ENCODE results near the gene EHBP1.

Gene EHBP1

GRCh38 chr2:62774555-62775366, 69.2 kb downstream of the EHBP1 start:
- Mint-ChIP-seq H3K36me3 (peaks cover 6% of the 10 kb centered on the region), H3K27me3 (no peaks in the 10 kb centered on the region), H3K4me3 (no peak overlapping the region), H3K27ac (no peak overlapping the region), H3K9me3 (no peaks in the 10 kb centered on the region), H3K4me1 (peaks cover 7% of the 10 kb centered on the region)

- H3K4me3 Mint-ChIP-seq, result no peak overlapping the region
- peaks cover 7% of the 10 kb centered on the region for H3K4me1 Mint-ChIP-seq
- no peak overlapping the region for H3K27ac Mint-ChIP-seq
- no peaks in the 10 kb centered on the region for H3K27me3 Mint-ChIP-seq
- peaks cover 4% of the 10 kb centered on the region for H3K36me3 Mint-ChIP-seq
- no peaks in the 10 kb centered on the region for H3K9me3 Mint-ChIP-seq
These were observed 69.8 kb downstream of the EHBP1 start for GRCh38 chr2:62775367-62775668.

- Mint-ChIP-seq H3K4me1 (no peaks in the 10 kb centered on the region), H3K27me3 (no peaks in the 10 kb centered on the region), H3K9me3 (no peaks in the 10 kb centered on the region), H3K36me3 (peaks cover 9% of the 10 kb centered on the region), H3K27ac (no peak overlapping the region), H3K4me3 (no peak overlapping the region)
These were observed 78.2 kb downstream of the EHBP1 start for GRCh38 chr2:62783679-62784078.

GRCh38 chr2:62784341-62784740, 78.8 kb downstream of the EHBP1 start:
- H3K27me3 Mint-ChIP-seq, result no peaks in the 10 kb centered on the region
- H3K4me3 Mint-ChIP-seq, result no peak overlapping the region
- H3K27ac Mint-ChIP-seq, result no peak overlapping the region
- peaks cover 5% of the 10 kb centered on the region for H3K36me3 Mint-ChIP-seq
- H3K4me1 Mint-ChIP-seq, result no peaks in the 10 kb centered on the region
- no peaks in the 10 kb centered on the region for H3K9me3 Mint-ChIP-seq

GRCh38 chr2:62785216-62785615, 79.7 kb downstream of the EHBP1 start:
- H3K9me3 Mint-ChIP-seq, result no peaks in the 10 kb centered on the region
- no peak overlapping the region for H3K27ac Mint-ChIP-seq
- no peaks in the 10 kb centered on the region for H3K27me3 Mint-ChIP-seq
- H3K4me1 Mint-ChIP-seq, result no peaks in the 10 kb centered on the region
- H3K4me3 Mint-ChIP-seq, result no peak overlapping the region
- peaks cover 5% of the 10 kb centered on the region for H3K36me3 Mint-ChIP-seq

- no peaks in the 10 kb centered on the region for H3K4me1 Mint-ChIP-seq
- H3K27me3 Mint-ChIP-seq, result no peaks in the 10 kb centered on the region
- H3K4me3 Mint-ChIP-seq, result no peak overlapping the region
- H3K27ac Mint-ChIP-seq, result no peak overlapping the region
- peaks cover 5% of the 10 kb centered on the region for H3K36me3 Mint-ChIP-seq
- H3K9me3 Mint-ChIP-seq, result no peaks in the 10 kb centered on the region
These were observed 80.5 kb downstream of the EHBP1 start for GRCh38 chr2:62785810-62786597.

- Mint-ChIP-seq H3K4me1 (no peaks in the 10 kb centered on the region), H3K27ac (no peak overlapping the region), H3K9me3 (no peaks in the 10 kb centered on the region), H3K4me3 (no peak overlapping the region), H3K36me3 (peaks cover 6% of the 10 kb centered on the region), H3K27me3 (no peaks in the 10 kb centered on the region)
These were observed 81.9 kb downstream of the EHBP1 start for GRCh38 chr2:62787386-62787785.

GRCh38 chr2:62789518-62789917, 84.0 kb downstream of the EHBP1 start:
- no peaks in the 10 kb centered on the region for H3K27me3 Mint-ChIP-seq
- H3K9me3 Mint-ChIP-seq, result no peaks in the 10 kb centered on the region
- H3K4me1 Mint-ChIP-seq, result no peaks in the 10 kb centered on the region
- H3K36me3 Mint-ChIP-seq, result peaks cover 1% of the 10 kb centered on the region
- H3K4me3 Mint-ChIP-seq, result no peak overlapping the region
- H3K27ac Mint-ChIP-seq, result no peak overlapping the region

- H3K4me3 Mint-ChIP-seq, result no peak overlapping the region
- H3K4me1 Mint-ChIP-seq, result no peaks in the 10 kb centered on the region
- no peaks in the 10 kb centered on the region for H3K9me3 Mint-ChIP-seq
- H3K27me3 Mint-ChIP-seq, result no peaks in the 10 kb centered on the region
- H3K36me3 Mint-ChIP-seq, result peaks cover 1% of the 10 kb centered on the region
- no peak overlapping the region for H3K27ac Mint-ChIP-seq
These were observed 84.4 kb downstream of the EHBP1 start for GRCh38 chr2:62789918-62790317.

GRCh38 chr2:62792408-62792807, 86.9 kb downstream of the EHBP1 start:
- Mint-ChIP-seq H3K4me3 (no peak overlapping the region), H3K9me3 (no peaks in the 10 kb centered on the region)

GRCh38 chr2:62793213-62793612, 87.7 kb downstream of the EHBP1 start:
- H3K4me3 Mint-ChIP-seq, result no peak overlapping the region
- no peaks in the 10 kb centered on the region for H3K27me3 Mint-ChIP-seq
- no peak overlapping the region for H3K27ac Mint-ChIP-seq
- no peaks in the 10 kb centered on the region for H3K9me3 Mint-ChIP-seq
- peaks cover 3% of the 10 kb centered on the region for H3K36me3 Mint-ChIP-seq
- no peaks in the 10 kb centered on the region for H3K4me1 Mint-ChIP-seq

More at GRCh38 chr2:62792408-62792807, 86.9 kb downstream of the EHBP1 start:
- no peak overlapping the region for H3K27ac Mint-ChIP-seq
- H3K27me3 Mint-ChIP-seq, result no peaks in the 10 kb centered on the region
- peaks cover 1% of the 10 kb centered on the region for H3K36me3 Mint-ChIP-seq
- H3K4me1 Mint-ChIP-seq, result no peaks in the 10 kb centered on the region

GRCh38 chr2:62794791-62795190, 89.3 kb downstream of the EHBP1 start:
- Mint-ChIP-seq H3K27ac (no peak overlapping the region), H3K4me1 (peaks cover 7% of the 10 kb centered on the region), H3K36me3 (peaks cover 3% of the 10 kb centered on the region), H3K4me3 (no peak overlapping the region), H3K9me3 (no peaks in the 10 kb centered on the region), H3K27me3 (no peaks in the 10 kb centered on the region)

- no peak overlapping the region for H3K4me3 Mint-ChIP-seq
- H3K27me3 Mint-ChIP-seq, result no peaks in the 10 kb centered on the region
- H3K36me3 Mint-ChIP-seq, result peaks cover 3% of the 10 kb centered on the region
- H3K9me3 Mint-ChIP-seq, result no peaks in the 10 kb centered on the region
- no peak overlapping the region for H3K27ac Mint-ChIP-seq
- peaks cover 12% of the 10 kb centered on the region for H3K4me1 Mint-ChIP-seq
These were observed 89.8 kb downstream of the EHBP1 start for GRCh38 chr2:62795341-62795740.

- no peak overlapping the region for H3K27ac Mint-ChIP-seq
- no peaks in the 10 kb centered on the region for H3K9me3 Mint-ChIP-seq
- no peak overlapping the region for H3K4me3 Mint-ChIP-seq
- peaks cover 25% of the 10 kb centered on the region for H3K4me1 Mint-ChIP-seq
- peaks cover 2% of the 10 kb centered on the region for H3K36me3 Mint-ChIP-seq
- H3K27me3 Mint-ChIP-seq, result no peaks in the 10 kb centered on the region
These were observed 91.6 kb downstream of the EHBP1 start for GRCh38 chr2:62797107-62797506.

GRCh38 chr2:62800618-62801017, 95.1 kb downstream of the EHBP1 start:
- Mint-ChIP-seq H3K9me3 (no peaks in the 10 kb centered on the region), H3K27ac (no peak overlapping the region), H3K4me1 (peaks cover 27% of the 10 kb centered on the region), H3K27me3 (no peaks in the 10 kb centered on the region), H3K36me3 (peaks cover 8% of the 10 kb centered on the region), H3K4me3 (no peak overlapping the region)

- H3K4me1 Mint-ChIP-seq, result peaks cover 27% of the 10 kb centered on the region
- H3K4me3 Mint-ChIP-seq, result no peak overlapping the region
- no peaks in the 10 kb centered on the region for H3K27me3 Mint-ChIP-seq
- H3K9me3 Mint-ChIP-seq, result peaks cover 1% of the 10 kb centered on the region
- peaks cover 10% of the 10 kb centered on the region for H3K36me3 Mint-ChIP-seq
- no peak overlapping the region for H3K27ac Mint-ChIP-seq
These were observed 95.6 kb downstream of the EHBP1 start for GRCh38 chr2:62801110-62801509.

Data from activated naive CD4-positive, alpha-beta T cell treated with anti-CD3 and anti-CD28 coated beads, Interleukin-2, amount 50 U/mL, for 24 hours (primary cell).